Activated CD4-positive, alpha-beta T cell treated with anti-CD3 and anti-CD28 coated beads, Interleukin-2, amount 50 U/mL, for 24 hours (primary cell): Measurements from ENCODE around the gene RAD18.

Experiments used
- DNase-seq, 2 donors: peaks; one replicate each; pipeline ENCODE4 v3.0.0-alpha.2; 2020; ENCODE audit warnings: low read depth in 1 of 2, low spot score in 1 of 2

RAD18 gene

DNA sequence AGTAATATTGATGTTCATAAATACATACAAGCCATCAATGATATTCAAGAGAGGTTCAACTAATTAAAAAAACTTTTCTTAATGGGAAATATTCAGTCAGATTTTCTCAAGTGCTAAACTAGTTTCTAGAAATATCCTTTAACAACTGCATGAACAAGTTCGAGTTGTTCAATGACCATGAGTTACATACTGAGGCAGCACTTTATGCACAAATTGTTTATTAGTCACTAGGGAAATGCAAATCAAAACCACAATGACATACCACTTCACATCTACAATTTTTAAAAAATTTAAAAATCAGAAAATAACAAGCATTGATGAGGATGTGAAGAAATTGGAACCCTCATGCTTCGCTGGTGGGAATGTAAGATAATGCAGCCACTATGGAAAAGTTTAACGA is 62.4 kb downstream of the RAD18 start:
- DNase-seq: no peak

DNA sequence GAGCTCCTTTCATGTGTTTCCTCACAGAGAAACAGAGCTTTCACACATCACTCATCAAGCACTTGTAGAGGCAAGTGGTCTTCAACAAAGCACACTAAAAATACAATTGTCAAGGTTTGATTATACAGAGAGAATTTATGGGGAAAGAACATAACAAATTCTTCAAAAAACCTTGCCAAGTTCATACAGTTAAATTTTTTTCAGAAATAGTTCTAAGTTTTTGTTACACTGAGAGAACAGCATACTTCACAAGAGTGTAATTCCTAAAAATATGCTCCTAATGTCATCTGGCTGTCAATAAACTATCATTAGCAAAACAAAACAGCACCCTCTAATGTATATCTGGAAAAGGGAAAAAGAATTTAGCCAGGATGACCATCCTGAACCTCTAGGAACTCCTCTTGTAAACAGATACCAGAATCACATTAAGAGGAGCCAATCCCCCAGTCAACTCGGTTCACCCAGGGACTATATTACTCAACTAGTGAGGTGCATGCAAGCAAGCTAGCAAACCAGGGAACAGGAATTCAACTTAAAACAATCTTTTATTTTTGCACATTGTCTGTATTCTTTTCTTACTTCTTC is 63.3 kb downstream of the RAD18 start:
- no peak for DNase-seq

DNA sequence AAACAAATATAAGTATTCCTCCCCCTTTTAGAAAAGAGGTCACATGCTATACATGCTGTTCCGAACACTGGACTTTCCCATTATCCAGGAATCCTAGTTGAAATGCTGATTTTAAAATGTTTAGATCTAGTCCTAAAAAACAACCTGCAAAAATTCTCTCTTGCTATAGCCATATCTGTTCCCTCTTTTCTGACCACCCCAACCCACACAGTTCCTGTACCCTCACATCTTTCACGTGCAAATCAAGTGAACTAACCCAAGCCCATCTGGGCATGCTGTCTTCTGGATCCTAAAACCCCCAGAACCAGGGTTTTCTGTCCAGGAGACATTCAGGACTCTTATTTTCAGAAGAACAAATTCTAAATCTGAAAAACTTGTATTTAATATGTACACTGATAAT is 67.4 kb downstream of the RAD18 start:
- DNase-seq: no peak

DNA sequence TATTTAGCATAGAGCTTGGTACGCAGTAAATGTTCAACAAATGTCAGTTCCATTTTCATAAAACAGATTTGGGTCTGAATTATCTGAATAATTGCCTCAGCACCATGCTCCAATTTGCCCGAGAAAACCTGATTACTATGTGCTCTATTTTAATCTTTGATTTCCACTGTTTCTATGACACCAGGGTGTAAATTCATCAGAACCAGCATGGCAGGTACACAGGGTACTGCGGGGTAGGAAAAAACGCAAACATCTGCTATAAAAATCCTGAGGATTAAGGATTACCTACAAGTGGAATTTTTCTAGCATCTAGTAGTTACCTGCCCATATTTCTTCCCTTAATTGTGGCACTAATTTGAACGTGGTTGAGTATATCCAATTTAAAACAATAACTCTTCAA is 70.3 kb downstream of the RAD18 start:
- DNase-seq: no peak

DNA sequence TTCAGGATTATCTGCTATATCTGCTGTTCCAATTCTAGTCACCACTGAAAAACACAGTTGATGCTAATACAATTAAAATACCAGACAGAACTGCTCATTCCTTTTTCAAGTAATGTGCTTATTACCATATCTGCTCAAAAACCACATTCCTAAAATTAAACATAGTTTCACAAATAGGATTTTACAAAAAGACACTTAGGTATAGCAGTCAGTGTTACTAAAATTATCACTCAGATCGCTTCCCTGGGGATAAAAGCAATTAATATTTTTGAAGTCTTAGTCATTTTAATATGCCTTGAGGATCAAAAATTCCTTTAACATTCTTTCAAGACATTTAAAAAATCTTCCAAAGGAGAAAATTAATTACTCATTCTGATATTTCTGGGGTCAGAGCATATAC is 71.5 kb downstream of the RAD18 start:
- DNase-seq: no peak

DNA sequence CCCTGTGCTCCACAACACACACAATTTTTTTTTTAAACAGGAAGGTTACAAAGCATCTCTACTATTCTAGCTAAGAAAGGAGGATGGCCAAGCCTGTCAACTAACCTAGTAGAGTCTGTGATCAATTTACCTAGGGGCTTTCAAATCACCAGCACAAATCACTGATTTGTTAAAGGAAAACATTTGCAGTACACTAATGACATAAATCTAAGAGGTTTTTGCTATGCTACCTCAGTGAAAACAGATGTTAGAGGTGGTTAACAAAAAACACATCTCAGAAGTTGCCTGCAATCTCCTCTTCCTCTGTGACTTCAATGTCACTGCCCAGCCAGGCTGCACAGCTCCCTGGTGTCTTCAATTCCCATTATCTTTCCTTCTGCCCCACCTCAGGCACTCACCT is 72.0 kb downstream of the RAD18 start:
- no peak for DNase-seq

DNA sequence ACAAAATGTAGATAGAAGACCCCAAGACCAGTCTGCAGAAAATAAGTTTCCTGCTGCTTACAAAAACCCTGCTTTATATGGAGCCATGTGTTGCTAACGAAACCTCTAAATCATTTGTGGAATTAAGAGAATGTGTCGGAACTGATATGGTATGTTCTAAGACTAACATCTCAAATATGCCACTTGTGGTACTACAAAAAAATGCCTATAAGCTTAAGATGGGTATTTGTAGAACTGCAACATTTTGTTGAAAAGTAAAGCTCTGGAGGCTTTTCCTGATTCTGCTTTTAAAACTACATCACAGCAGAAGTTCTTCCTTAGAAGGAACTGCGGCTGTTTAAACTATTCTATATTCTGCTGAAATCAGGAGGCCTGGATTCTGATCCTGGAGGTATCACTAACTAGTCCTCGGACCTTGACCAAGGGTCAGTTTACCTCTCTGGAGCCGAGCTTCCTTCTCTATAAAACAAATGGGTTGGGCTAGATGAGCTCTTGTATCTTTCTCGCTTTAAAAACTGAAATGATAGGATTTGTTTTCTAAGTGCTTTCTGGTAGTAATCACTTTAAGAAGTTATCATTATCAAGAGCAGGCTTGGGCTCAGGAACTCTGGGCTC is 74.9 kb downstream of the RAD18 start:
- no peak for DNase-seq

DNA sequence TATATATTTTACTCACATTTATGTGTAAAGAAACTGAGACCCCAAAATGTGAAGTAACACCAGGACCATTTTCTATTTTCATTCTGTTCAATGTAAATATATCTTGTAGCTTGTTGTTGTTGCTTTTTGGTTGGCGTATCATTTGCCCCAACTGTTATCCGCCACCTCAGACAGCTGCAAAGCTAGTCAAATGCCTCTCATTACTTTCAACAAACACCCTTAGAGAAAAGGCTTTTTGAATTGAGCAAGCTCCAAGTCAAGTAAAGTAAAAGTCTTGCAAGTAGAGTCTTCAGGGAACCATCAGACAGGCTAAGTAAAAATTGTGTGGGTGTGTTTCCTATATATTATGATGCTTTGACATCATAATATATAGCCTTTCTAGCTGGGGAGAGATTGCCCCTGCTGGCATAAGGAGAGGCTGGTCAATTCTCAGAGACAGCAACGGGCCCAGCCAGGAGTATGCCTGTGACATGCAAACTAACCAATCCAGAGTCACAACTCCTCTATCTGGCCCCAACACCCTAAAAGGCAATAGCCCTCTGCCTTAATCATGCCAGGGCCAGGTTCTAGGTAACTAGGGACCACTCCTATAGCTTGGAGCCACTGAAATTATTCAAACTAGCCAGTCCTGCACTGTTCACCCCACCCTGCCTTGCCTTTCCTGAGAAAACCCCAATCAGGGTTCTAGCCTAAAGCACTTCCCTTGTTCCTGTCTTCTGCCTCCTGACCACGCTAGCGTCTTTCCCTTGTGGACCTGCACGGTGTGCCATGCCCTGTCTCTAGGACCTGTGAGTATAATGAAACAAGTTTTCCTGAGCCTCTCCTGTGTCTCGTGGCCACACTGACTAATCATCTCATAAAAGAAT is 75.6 kb downstream of the RAD18 start:
- no peak for DNase-seq

DNA sequence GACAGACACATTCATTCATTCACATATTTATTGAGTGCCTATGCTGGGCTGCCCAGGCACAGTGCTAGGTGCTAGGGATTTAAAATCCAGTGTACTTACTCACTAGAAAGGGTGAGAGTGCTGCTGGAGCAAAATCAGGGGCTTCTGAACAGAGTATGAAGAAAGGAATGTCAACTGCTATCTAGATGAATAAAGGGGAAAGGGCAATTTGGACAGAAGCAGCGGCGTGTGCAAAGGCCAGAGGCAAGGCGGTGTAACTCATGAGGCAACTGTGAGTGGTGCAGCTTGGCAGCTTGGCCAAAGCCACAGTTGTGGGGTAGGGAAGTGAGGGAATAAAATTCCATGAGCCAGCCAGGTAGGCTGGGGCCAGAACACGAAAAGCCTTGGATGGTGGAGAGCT is 76.7 kb downstream of the RAD18 start:
- no peak for DNase-seq

DNA sequence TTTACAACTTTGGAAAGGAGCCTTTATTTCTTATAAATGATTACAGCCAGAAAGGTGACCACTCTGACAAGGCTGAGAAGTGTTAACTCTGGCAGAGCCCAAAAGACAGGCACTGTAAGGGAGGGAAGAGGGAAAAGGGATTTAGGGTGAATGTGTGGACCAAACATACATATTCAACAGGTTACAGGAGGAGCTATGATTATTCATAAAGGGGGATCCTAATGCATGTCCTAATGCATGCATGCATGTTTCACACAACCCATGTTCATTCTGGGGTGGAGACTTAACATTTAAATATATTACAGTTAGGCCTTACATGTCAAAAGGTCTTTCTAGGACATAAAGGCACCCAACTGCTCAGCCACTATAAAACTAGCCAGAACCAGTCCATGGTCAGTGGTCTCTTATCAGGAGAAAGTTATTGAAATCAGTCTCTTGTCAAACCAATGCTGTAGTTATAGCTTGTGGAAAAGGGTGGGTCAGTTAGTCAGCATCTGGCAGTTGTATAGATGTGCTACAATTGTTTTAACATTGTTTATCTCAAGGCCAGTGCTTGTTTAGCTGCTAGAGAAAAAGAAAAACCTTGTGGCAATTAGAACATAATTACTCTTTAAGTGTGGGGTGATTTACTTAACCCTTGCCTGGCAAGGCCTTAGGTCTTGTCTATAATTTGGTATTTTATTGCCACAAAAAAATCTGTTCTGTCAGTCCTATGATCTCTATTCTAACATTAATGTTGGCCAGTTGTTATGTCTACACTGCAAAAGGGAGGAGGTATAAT is 77.5 kb downstream of the RAD18 start:
- DNase-seq: no peak

DNA sequence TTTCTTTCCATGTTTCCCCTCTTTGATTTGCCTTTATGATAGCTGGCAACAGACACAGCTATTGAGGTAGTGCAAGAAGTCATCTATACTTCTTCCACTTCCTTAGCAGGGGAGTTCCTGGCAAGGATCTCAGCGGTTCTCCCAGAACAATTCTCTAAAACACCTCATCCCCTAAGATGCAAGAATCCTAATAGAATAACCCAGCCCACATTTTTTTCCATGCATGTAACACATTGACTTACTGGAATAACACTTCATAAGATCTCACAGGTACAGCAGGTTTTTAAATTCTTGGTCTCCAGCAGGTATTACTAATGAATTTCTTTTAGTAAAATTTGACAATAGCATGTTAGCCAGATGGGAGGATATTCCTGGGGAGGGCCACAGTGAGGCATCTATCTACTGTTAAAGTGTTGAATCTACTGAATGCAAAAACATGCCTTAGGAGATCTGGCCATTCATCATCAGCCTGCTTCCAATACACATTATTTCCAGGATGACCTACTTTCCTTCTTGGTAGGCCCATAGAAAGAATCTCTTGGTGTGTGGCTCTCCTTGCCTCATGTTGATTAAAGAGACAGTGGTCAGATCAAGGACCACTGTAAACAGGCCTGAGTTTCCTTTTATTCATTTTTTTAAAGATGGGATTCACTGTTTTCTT is 78.5 kb downstream of the RAD18 start:
- DNase-seq: no peak

DNA sequence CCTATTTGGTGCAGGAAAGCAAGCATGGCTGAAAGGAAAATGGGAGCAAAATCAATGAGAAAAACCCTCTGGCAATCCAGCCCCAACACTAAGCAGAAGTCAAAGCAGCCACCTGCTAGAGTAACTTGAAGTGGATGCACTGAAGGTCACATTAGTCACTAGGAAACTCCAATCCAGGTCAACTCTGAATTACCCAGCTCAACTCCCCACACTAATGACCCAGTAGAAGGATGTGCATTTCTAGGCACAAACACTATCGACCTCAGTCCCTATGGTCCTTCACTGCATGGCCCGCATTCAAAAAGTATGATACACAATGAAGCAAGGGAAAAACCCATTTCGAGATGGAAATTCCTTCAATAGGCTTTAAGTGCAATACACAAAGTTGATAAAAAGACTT is 80.6 kb downstream of the RAD18 start:
- no peak for DNase-seq

DNA sequence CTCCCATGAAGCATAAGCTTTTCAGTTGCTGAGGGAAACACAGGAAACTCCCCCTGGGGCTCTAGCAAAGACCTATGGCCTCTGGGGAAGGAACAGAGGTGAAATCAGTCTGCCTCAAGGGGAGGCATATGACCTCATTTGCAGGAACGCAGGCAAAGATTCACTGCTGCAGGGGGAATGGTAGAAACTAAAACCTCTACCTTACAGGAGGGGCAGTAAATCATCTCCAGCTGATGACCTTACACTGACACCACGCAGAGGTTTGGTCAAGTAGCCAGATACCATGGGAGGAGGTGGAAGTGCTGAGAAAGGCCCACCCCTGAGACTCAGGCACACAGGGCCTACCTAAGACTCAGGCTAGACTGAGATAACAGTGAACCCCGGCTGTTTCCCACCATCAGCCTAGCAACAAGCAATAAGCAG is 81.1 kb downstream of the RAD18 start:
- no peak for DNase-seq

DNA sequence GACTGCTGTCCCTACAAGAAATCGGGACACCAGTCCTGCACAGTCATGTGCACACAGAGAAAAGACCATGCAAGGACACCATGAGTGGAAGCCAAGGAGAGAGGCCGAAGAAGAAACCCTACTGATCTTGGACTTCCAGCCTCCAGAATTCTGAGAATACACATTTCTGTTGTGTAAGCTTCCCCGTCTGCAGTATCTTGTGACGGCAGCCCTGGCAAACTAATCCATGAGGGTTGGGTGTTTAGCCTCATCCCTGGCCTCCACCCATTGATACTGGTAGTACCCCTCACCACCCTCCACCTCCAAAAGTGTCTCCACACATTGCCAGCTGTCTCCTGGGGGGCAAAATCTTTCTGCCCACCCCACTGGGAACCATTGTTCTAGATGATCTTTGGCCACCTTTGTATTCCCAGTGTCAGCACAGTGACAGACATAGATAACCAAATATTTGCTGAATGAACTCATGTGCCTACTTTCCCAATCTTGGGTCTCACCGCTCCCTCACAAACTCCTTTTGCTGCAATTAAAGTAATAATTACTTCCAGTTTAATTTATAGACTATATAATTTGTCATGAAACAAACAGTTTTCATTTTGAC is 83.8 kb downstream of the RAD18 start:
- no peak for DNase-seq

DNA sequence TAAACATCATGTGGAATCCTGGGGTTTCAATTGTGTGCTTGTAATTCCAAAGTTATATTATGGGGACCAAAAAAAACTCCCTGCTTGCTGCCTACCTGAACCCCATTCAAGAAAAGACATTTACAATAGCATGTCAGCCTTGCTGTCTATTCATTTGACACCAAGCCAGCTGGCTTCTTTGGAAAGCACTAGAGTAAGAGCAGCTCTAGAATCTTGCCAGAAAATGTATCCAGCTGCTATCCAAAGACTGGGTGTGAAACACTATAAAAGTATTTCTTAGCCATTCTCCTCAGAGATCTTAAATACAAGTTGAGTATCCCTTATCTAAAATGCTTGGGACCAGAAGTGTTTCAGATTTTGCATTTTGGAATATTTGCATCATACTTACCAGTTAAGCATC is 87.4 kb downstream of the RAD18 start:
- DNase-seq: no peak

DNA sequence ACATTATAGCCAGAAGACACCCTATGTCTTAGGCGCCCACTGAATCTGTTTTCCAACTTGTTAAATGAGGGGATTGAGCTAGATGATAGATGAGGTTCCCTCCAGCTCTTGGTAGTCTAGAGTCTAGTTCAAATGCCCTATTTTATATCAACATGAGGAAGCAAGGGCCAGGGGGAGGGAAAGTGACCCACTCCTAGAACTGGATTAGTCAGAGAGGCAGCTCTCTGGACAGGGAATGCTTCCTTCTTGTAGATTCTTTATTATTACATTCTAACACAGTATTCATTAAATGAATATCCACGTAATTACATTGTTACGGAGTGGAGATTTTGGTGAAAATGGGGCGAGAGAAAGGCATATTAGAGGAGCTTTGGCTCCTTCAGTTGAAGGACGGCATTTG is 89.5 kb downstream of the RAD18 start:
- DNase-seq: no peak

DNA sequence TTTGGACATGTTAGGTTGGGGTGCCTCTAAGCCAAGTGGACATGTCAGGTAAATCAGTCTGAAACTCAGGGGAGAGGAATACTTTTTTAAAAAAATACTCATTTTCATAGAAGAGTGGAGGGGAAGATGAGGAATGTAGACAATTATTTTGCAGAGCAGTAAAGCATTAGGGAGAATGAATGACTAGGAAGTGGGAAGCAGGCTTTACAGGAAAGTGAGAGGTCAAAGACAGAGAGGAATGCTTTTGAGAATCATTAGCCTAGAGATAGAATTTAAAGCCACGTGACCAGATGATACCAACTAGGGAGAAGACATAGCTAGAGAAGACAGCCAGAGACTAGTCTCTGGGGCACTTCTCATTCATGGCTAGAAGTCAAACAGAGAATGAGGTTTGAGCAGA is 91.0 kb downstream of the RAD18 start:
- DNase-seq: no peak

DNA sequence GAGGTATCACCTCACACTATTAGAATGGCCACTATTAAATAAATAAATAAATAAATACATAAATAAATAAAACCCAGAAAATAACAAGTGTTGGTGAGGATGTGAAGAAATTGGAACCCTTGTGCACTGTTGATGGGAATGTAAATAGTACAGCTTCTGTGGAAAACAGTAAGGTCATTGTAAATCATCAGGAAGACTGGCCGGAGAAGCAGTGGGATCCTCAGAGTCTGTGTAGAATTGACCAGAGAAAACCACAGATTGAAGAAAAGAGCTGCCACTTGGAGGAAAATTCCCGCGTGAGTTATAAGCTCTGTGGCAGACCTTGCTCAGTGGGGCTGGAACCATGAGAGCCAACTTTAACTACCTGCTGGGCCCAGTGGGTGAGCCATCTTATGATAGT is 92.0 kb downstream of the RAD18 start:
- no peak for DNase-seq

DNA sequence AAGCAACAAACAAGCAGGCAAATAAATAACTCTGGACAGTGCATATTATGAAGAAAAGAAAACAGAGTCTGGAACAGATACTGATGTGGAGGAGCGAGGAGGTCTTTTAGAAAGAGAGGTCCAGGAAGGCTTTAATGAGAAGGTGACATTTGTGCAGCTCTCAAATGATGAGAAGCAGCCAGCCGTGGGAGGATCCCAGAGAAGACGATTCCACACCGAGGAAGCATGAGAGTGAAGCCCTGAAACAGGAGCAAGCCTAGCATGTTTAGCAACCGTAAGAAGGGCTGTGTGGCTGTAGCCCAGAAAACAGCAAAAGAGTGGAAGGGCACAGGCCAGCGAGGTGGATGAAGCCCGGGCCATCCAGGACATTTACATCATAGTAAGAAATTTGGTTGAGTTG is 93.1 kb downstream of the RAD18 start:
- DNase-seq: no peak

DNA sequence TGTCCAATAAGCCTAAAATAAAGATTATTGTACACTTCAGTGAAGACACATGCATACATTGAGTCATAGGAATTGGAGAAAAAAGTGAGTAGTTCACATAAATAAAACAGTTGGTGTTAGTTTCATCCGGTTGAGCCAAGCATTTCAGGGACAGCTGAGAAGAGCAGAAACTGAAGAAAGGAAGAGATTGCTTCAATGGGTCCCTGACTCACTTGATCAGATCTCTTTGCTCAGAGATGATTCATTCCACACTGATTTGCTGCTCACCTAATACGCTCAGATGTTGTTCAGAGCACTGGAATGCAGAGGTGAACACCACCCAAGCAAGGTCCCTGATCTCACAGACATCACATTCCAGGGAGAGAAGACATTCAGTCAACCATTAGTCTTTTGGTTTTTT is 93.7 kb downstream of the RAD18 start:
- no peak for DNase-seq

DNA sequence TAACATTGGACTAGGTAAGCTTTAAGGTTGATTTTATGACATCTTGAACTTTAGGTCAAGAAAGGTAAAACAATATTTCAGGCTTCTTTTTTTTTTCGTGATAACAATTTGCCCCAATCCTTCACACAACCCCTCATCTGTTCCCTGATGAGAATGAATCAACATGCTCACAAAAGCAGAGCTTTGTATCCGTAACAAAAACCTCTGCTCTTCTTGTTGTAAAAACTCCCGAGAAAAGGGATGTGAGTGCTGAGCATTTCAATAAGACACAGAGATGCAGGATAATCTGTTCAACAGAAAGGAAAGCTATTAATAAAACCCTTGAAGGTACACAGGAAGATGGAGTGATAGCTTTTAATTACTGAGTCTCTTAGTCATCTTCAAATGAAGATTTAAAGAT is 94.3 kb downstream of the RAD18 start:
- DNase-seq: no peak
